BJ (cell line): ENCODE data around the gene MYO1D. TPM values are rescaled to one million over a fixed set of nuclear protein-coding genes. Genes with fewer than 3 reads are reported as not detected.

ENCODE experiments used
- CTCF ChIA-PET: fragments of 350-600 bp; formaldehyde crosslinking; extraction: SDS; loops from one replicate; lab custom pipeline; 2021; ENCODE audit warnings: antibody characterized with exemption, inconsistent platforms; lab: Yijun Ruan, JAX
- POLR2A ChIA-PET: fragments of 300-600 bp; sonication (Branson Sonifier 250); formaldehyde crosslinking; extraction: SDS; loops from one replicate; lab custom pipeline; 2021; ENCODE audit warnings: antibody characterized with exemption; lab: Charles Lee
- DNase-seq: peaks from one replicate; pipeline ENCODE4 v3.0.0-alpha.2; 2011; ENCODE audit warnings: low read depth
- H3K27me3 ChIP-seq: 2 replicates; pipeline ENCODE4 v1.6.0; 2011; ENCODE audit warnings: low read length; ENCODE audit not compliant: control insufficient read depth, insufficient read depth
- H3K36me3 ChIP-seq: 2 replicates; pipeline ENCODE4 v1.5.1; 2011; ENCODE audit warnings: low read length; ENCODE audit not compliant: control insufficient read depth, insufficient read depth
- H3K4me3 ChIP-seq: 2 replicates; pipeline ENCODE4 v1.5.1; 2011; ENCODE audit warnings: low read depth, mild to moderate bottlenecking, control low read depth, low read length
- CTCF ChIP-seq: IDR thresholded peaks from 2 replicates; pipeline ENCODE4 v1.5.1; 2011; ENCODE audit warnings: low read depth, mild to moderate bottlenecking, control low read depth, inconsistent platforms, low read length, moderate library complexity; ENCODE audit not compliant: insufficient read depth
- polyA plus RNA-seq: library from polyadenylated mRNA; depleted of rRNA; stranded (reverse); fragments of >200 nt; gene quantifications from 2 replicates; pipeline ENCODE4 v1.2.3, GENCODE V29; 2011

The MYO1D gene
- polyA plus RNA-seq, 1 experiment, result 23.6 TPM

GRCh38 chr17:32917842-32918241 is 40.9 kb upstream of the MYO1D start:
- no peak for TF ChIP-seq CTCF
- no peaks in the 10 kb centered on the region for H3K36me3 ChIP-seq
- no peak overlapping the region for H3K4me3 ChIP-seq
- no peaks in the 10 kb centered on the region for H3K27me3 ChIP-seq
- POLR2A ChIA-PET, result no interaction called here
- no peak for DNase-seq
- CTCF ChIA-PET, result no interaction called here

GRCh38 chr17:32917081-32917480 is 40.2 kb upstream of the MYO1D start:
- TF ChIP-seq CTCF, result no peak
- no peak for DNase-seq
- CTCF ChIA-PET, result interaction anchor here (1.0 to 7.9 kb wide), 3 partner anchors 39 to 81 kb away, joined by 3 to 62 read pairs (median 3); partner anchors contain the start of gene MYO1D

DNA sequence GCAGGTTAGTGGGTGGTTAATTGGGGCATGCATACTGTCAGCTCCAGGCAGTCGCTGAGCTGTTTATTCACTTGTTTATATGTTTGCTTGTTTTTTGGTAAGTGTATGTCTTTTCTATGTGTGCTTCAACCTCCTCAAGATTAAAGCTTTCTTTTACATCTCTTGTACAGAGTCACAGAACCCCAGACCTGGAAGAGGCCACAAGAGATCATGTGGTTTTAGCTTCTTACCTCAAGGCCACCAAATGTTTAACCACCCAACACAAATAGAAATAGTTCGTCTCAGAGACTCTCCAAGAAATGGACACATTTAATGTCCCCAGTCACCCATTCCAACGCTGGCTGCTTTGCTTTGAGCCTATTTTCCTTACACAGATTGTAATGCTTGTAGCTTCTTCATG is 39.2 kb upstream of the MYO1D start:
- H3K27me3 ChIP-seq, result no peaks in the 10 kb centered on the region
- ChIA-PET CTCF (interaction anchor here (0.5 to 7.9 kb wide), 5 partner anchors 21 to 133 kb away, joined by 3 to 62 read pairs (median 3); partner anchors contain the start of gene MYO1D), POLR2A (no interaction called here)
- TF ChIP-seq CTCF, result no peak
- H3K4me3 ChIP-seq, result no peak overlapping the region
- H3K36me3 ChIP-seq, result no peaks in the 10 kb centered on the region
- DNase-seq, result no peak

More at GRCh38 chr17:32917081-32917480, 40.2 kb upstream of the MYO1D start:
- Histone ChIP-seq H3K27me3 (no peaks in the 10 kb centered on the region), H3K36me3 (no peaks in the 10 kb centered on the region), H3K4me3 (no peak overlapping the region)
- POLR2A ChIA-PET, result no interaction called here

DNA sequence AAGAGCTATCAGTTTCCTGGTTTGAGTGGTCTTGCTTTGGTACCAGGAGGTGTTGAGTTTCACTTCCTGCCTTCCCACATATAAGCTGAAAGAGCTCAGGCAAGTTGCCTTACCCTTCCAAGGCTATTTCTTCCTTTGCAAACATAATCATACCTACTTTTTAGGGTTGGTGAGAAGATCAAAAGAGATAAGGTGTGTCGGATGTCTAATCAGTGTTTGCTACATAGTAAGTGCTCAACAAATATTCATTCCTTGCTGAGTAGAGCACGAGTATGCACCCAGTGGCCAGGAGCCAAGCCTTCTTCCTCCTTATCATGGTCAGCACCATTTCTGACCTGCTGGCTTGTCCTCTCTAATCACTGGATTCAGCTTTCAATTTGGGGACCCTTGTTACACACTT is 38.3 kb upstream of the MYO1D start:
- CTCF ChIA-PET, result interaction anchor here (1.4 to 7.9 kb wide), 3 partner anchors 22 to 132 kb away, joined by 3 to 62 read pairs (median 7); partner anchors contain the start of gene MYO1D

DNA sequence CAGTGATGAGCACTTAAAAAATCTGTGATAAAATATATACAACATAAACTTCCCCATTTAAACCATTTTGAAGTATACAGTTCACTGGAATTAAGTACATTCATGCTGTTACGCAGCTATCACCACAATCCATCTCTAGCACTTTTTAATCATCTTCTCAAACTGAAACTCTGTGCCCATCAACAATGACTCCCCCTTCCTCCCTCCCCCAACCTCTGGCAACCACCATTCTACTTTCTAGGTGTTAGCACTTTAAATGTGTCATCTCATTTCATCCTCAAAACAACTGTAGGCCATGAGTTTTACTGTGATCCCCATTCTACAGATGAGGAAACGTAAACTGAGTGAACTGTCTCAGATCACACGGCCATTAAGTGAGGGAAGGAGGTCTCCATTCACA is 37.3 kb upstream of the MYO1D start:
- POLR2A ChIA-PET, result no interaction called here
- CTCF ChIA-PET, result interaction anchor here (1.4 to 7.9 kb wide), 3 partner anchors 36 to 134 kb away, joined by 3 to 66 read pairs (median 62); partner anchors contain the start of gene MYO1D
- Histone ChIP-seq H3K4me3 (no peak overlapping the region), H3K27me3 (no peaks in the 10 kb centered on the region), H3K36me3 (no peaks in the 10 kb centered on the region)
- DNase-seq, result no peak
- no peak for TF ChIP-seq CTCF

More for the DNA sequence above, 38.3 kb upstream of the MYO1D start:
- DNase-seq, result no peak
- Histone ChIP-seq H3K27me3 (no peaks in the 10 kb centered on the region), H3K36me3 (no peaks in the 10 kb centered on the region), H3K4me3 (no peak overlapping the region)
- TF ChIP-seq CTCF, result no peak
- POLR2A ChIA-PET, result no interaction called here
